ENCODE data around the gene TRIM7.

TRIM7 gene

GRCh38 chr5:181198905-181199519 lies 6.0 kb downstream of the TRIM7 start:
- no peaks in the 10 kb centered on the region for H3K9me3 Mint-ChIP-seq
- peaks cover 3 to 4% of the 10 kb centered on the region in 2 donors for H3K36me3 Mint-ChIP-seq
- peaks cover 40 to 50% of the 10 kb centered on the region in 2 donors for H3K4me1 Mint-ChIP-seq
- peak overlapping the region; percentile 66 to 71 for H3K4me3 Mint-ChIP-seq
- peak; percentile 83 for DNase-seq
- peaks cover 6 to 12% of the 10 kb centered on the region in 2 donors for H3K27me3 Mint-ChIP-seq
- peak overlapping the region; percentile 87 for H3K27ac Mint-ChIP-seq
- ATAC-seq (replicated peaks): peak; percentile 91 to 93

- Mint-ChIP-seq H3K4me3 (peak overlapping the region; percentile 66 to 71), H3K4me1 (peaks cover 35 to 50% of the 10 kb centered on the region in 2 donors), H3K9me3 (no peaks in the 10 kb centered on the region), H3K27ac (peak overlapping the region; percentile 87), H3K36me3 (peaks cover 3 to 4% of the 10 kb centered on the region in 2 donors), H3K27me3 (peaks cover under 1 to 4% of the 10 kb centered on the region in 2 donors)
- DNase-seq (no peak), ATAC-seq (replicated peaks) (no peak)
These were observed 6.8 kb downstream of the TRIM7 start for GRCh38 chr5:181198106-181198685.

- no peaks in the 10 kb centered on the region for H3K27me3 Mint-ChIP-seq
- H3K4me3 Mint-ChIP-seq: peak overlapping the region in 1 of 2 donors; percentile 29
- H3K9me3 Mint-ChIP-seq: no peaks in the 10 kb centered on the region
- ATAC-seq (replicated peaks) (no peak), DNase-seq (no peak)
- peaks cover 38 to 57% of the 10 kb centered on the region in 2 donors for H3K4me1 Mint-ChIP-seq
- peaks cover 3 to 4% of the 10 kb centered on the region in 2 donors for H3K36me3 Mint-ChIP-seq
- H3K27ac Mint-ChIP-seq: peak overlapping the region; percentile 69
These were observed 7.6 kb downstream of the TRIM7 start for GRCh38 chr5:181197326-181197951.

GRCh38 chr5:181195249-181195761 lies 9.7 kb downstream of the TRIM7 start:
- no peak for DNase-seq
- Mint-ChIP-seq H3K36me3 (peaks cover 12 to 13% of the 10 kb centered on the region in 2 donors), H3K4me3 (no peak overlapping the region), H3K4me1 (peaks cover 46 to 68% of the 10 kb centered on the region in 2 donors), H3K27me3 (peaks cover 6% of the 10 kb centered on the region in 2 donors), H3K9me3 (peaks cover 0 to 1% of the 10 kb centered on the region in 2 donors), H3K27ac (no peak overlapping the region)
- ATAC-seq (replicated peaks): no peak

GRCh38 chr5:181194489-181195248 lies 10.3 kb downstream of the TRIM7 start:
- H3K27me3 Mint-ChIP-seq: peaks cover 6% of the 10 kb centered on the region in 2 donors
- no peak overlapping the region for H3K27ac Mint-ChIP-seq
- peaks cover 0 to 1% of the 10 kb centered on the region in 2 donors for H3K9me3 Mint-ChIP-seq
- peaks cover 45 to 67% of the 10 kb centered on the region in 2 donors for H3K4me1 Mint-ChIP-seq
- peaks cover 15 to 17% of the 10 kb centered on the region in 2 donors for H3K36me3 Mint-ChIP-seq
- DNase-seq: no peak
- H3K4me3 Mint-ChIP-seq: no peak overlapping the region
- ATAC-seq (replicated peaks): no peak

- no peak for DNase-seq
- no peak overlapping the region for H3K27ac Mint-ChIP-seq
- H3K4me1 Mint-ChIP-seq: peaks cover 42 to 64% of the 10 kb centered on the region in 2 donors
- no peak overlapping the region for H3K4me3 Mint-ChIP-seq
- H3K36me3 Mint-ChIP-seq: peaks cover 19 to 22% of the 10 kb centered on the region in 2 donors
- ATAC-seq (replicated peaks): no peak
- H3K9me3 Mint-ChIP-seq: peaks cover 0 to 1% of the 10 kb centered on the region in 2 donors
- peaks cover 10 to 11% of the 10 kb centered on the region in 2 donors for H3K27me3 Mint-ChIP-seq
These were observed 11.3 kb downstream of the TRIM7 start for GRCh38 chr5:181193656-181194055.

- Mint-ChIP-seq H3K4me1 (peaks cover 44 to 64% of the 10 kb centered on the region in 2 donors), H3K27me3 (peaks cover 15% of the 10 kb centered on the region in 2 donors), H3K27ac (peak overlapping the region; percentile 100)
These were observed 12.5 kb downstream of the TRIM7 start for GRCh38 chr5:181192337-181193046.

GRCh38 chr5:181191526-181192336 lies 13.3 kb downstream of the TRIM7 start:
- ATAC-seq (replicated peaks): peak; percentile 64 to 73
- peaks cover 0 to 3% of the 10 kb centered on the region in 2 donors for H3K9me3 Mint-ChIP-seq
- peaks cover 28 to 40% of the 10 kb centered on the region in 2 donors for H3K36me3 Mint-ChIP-seq
- peaks cover 15% of the 10 kb centered on the region in 2 donors for H3K27me3 Mint-ChIP-seq
- peaks cover 43 to 62% of the 10 kb centered on the region in 2 donors for H3K4me1 Mint-ChIP-seq
- peak overlapping the region; percentile 100 for H3K27ac Mint-ChIP-seq
- peak overlapping the region; percentile 90 to 95 for H3K4me3 Mint-ChIP-seq
- peak; percentile 95 for DNase-seq

More at GRCh38 chr5:181192337-181193046, 12.5 kb downstream of the TRIM7 start:
- DNase-seq (no peak), ATAC-seq (replicated peaks) (no peak)
- Mint-ChIP-seq H3K4me3 (peak overlapping the region; percentile 90 to 95), H3K9me3 (peaks cover 0 to 3% of the 10 kb centered on the region in 2 donors), H3K36me3 (peaks cover 28 to 34% of the 10 kb centered on the region in 2 donors)

GRCh38 chr5:181190711-181191525 lies 14.1 kb downstream of the TRIM7 start:
- DNase-seq (peak; percentile 29), ATAC-seq (replicated peaks) (peak; percentile 10 to 15)
- Mint-ChIP-seq H3K9me3 (peaks cover 0 to 3% of the 10 kb centered on the region in 2 donors), H3K4me1 (peaks cover 46 to 64% of the 10 kb centered on the region in 2 donors), H3K4me3 (peak overlapping the region; percentile 90 to 95), H3K27ac (peak overlapping the region; percentile 100), H3K36me3 (peaks cover 28 to 42% of the 10 kb centered on the region in 2 donors), H3K27me3 (peaks cover 15% of the 10 kb centered on the region in 2 donors)

- H3K4me3 Mint-ChIP-seq: peak overlapping the region; percentile 90 to 95
- ATAC-seq (replicated peaks) (peak; percentile 5 to 7), DNase-seq (peak; percentile 31)
- peaks cover 27 to 45% of the 10 kb centered on the region in 2 donors for H3K36me3 Mint-ChIP-seq
- H3K4me1 Mint-ChIP-seq: peaks cover 49 to 70% of the 10 kb centered on the region in 2 donors
- H3K27ac Mint-ChIP-seq: peak overlapping the region; percentile 100
- peaks cover 0 to 4% of the 10 kb centered on the region in 2 donors for H3K9me3 Mint-ChIP-seq
- H3K27me3 Mint-ChIP-seq: peaks cover 15% of the 10 kb centered on the region in 2 donors
These were observed 14.9 kb downstream of the TRIM7 start for GRCh38 chr5:181189962-181190710.

GRCh38 chr5:181189363-181189961 lies 15.5 kb downstream of the TRIM7 start:
- peak; percentile 64 for DNase-seq
- H3K4me3 Mint-ChIP-seq: peak overlapping the region; percentile 90 to 95
- H3K27ac Mint-ChIP-seq: peak overlapping the region; percentile 100
- peak; percentile 28 to 35 for ATAC-seq (replicated peaks)
- peaks cover 49 to 74% of the 10 kb centered on the region in 2 donors for H3K4me1 Mint-ChIP-seq
- H3K36me3 Mint-ChIP-seq: peaks cover 27 to 45% of the 10 kb centered on the region in 2 donors
- H3K27me3 Mint-ChIP-seq: peaks cover 15% of the 10 kb centered on the region in 2 donors
- H3K9me3 Mint-ChIP-seq: peaks cover 0 to 4% of the 10 kb centered on the region in 2 donors
